Endothelial cell of umbilical vein (primary cell): Measurements from ENCODE around the gene RPL21. TPM values are rescaled to one million over a fixed set of nuclear protein-coding genes. Genes with fewer than 3 reads are reported as not detected.

Experiments used
- BruUV-seq: library from RNA; stranded (reverse); fragments of 400-500 nt; replicated peaks from 2 replicates; lab custom pipeline; 2021; lab: Mats Ljungman, UMichigan
- CTCF ChIA-PET: fragments of 300-600, 350-600 bp; sonication (Branson Sonifier 250); formaldehyde crosslinking; loops from one replicate; lab custom pipeline; 2021; ENCODE audit warnings: antibody characterized with exemption, inconsistent platforms; lab: Charles Lee
- POLR2A ChIA-PET: fragments of 300-600, 350-600 bp; sonication (Branson Sonifier 250); formaldehyde crosslinking; loops from one replicate; lab custom pipeline; 2021; ENCODE audit warnings: antibody characterized with exemption, inconsistent platforms; lab: Charles Lee
- DNase-seq: peaks from one replicate; pipeline ENCODE4 v3.0.0-alpha.2; 2011; ENCODE audit warnings: low read depth, low spot score
- FAIRE-seq: peaks from 2 replicates; lab custom pipeline; 2011; peaks lifted over from hg19 to GRCh38; lab: Jason Lieb, UNC
- H2AFZ ChIP-seq: 2 replicates; pipeline ENCODE4 v1.6.0; 2012; ENCODE audit warnings: low read depth, low read length, control low read depth, inconsistent platforms
- H3K27ac ChIP-seq: 2 replicates; pipeline ENCODE4 v1.5.1; 2011; ENCODE audit warnings: low read depth, mild to moderate bottlenecking, control low read depth, low read length, moderate library complexity; ENCODE audit not compliant: insufficient read depth
- H3K27me3 ChIP-seq, 2 experiments: 2 replicates each; pipeline versions ENCODE4 v1.6.0 to v1.6.1; 2011; ENCODE audit warnings: low read length in 2 of 2, mixed read lengths in 1 of 2; ENCODE audit not compliant: control insufficient read depth in 2 of 2, insufficient read depth in 2 of 2
- H3K36me3 ChIP-seq, 2 experiments: 2 replicates in 1 of 2; 3 replicates in 1 of 2; pipeline ENCODE4 v1.5.1; 2011; ENCODE audit warnings: low read length in 2 of 2, mild to moderate bottlenecking in 1 of 2, moderate library complexity in 1 of 2; ENCODE audit not compliant: control insufficient read depth in 2 of 2, insufficient read depth in 2 of 2; ENCODE audit errors: extremely low read depth in 1 of 2
- H3K4me1 ChIP-seq: 3 replicates; pipeline ENCODE4 v1.5.1; 2011; ENCODE audit warnings: mild to moderate bottlenecking, low read length; ENCODE audit not compliant: control insufficient read depth, insufficient read depth; ENCODE audit errors: extremely low read depth
- H3K4me2 ChIP-seq: 2 replicates; pipeline ENCODE4 v1.6.1; 2011; ENCODE audit warnings: low read length, control low read depth, mixed read lengths; ENCODE audit not compliant: insufficient read depth
- H3K4me3 ChIP-seq, 3 experiments: fragments of 200-600 bp in 1 of 3; sonication (generic), shearing (Covaris generic) in 1 of 3; replicated peaks in 1 of 3; 2 replicates each; pipeline ENCODE4 v1.5.1; 2011 to 2016; ENCODE audit warnings: control low read depth in 3 of 3, low read length in 3 of 3, mild to moderate bottlenecking in 2 of 3, inconsistent platforms in 1 of 3, low read depth in 1 of 3, moderate library complexity in 1 of 3; ENCODE audit not compliant: insufficient read depth in 1 of 3
- H3K79me2 ChIP-seq: 2 replicates; pipeline ENCODE4 v1.6.0; 2012; ENCODE audit warnings: low read length, inconsistent platforms; ENCODE audit not compliant: control insufficient read depth, insufficient read depth
- H3K9ac ChIP-seq: replicated peaks from 2 replicates; pipeline ENCODE3; 2011; ENCODE audit warnings: low read length, control low read depth; ENCODE audit not compliant: insufficient read depth; ENCODE audit errors: extremely low read depth
- H3K9me1 ChIP-seq: replicated peaks from 3 replicates; pipeline ENCODE4 v1.6.0; 2011; ENCODE audit warnings: mild to moderate bottlenecking, low read length; ENCODE audit not compliant: control insufficient read depth, insufficient read depth; ENCODE audit errors: extremely low read depth
- H3K9me3 ChIP-seq: replicated peaks from 2 replicates; pipeline ENCODE4 v1.5.1; 2012; ENCODE audit warnings: low read length, inconsistent platforms; ENCODE audit not compliant: control insufficient read depth, insufficient read depth
- H4K20me1 ChIP-seq: replicated peaks from 2 replicates; pipeline ENCODE3; 2011; ENCODE audit warnings: mild to moderate bottlenecking, low read length; ENCODE audit not compliant: control insufficient read depth, insufficient read depth; ENCODE audit errors: extremely low read depth
- CTCF ChIP-seq, 2 donors: IDR thresholded peaks; 1 replicate in 1 of 2; 2 replicates in 1 of 2; pipeline ENCODE4 v1.5.1; 2011; ENCODE audit warnings: low read length in 2 of 2, mild to moderate bottlenecking in 2 of 2, moderate library complexity in 2 of 2, control low read depth in 1 of 2, inconsistent platforms in 1 of 2, low read depth in 1 of 2; ENCODE audit not compliant: insufficient read depth in 1 of 2; ENCODE audit errors: extremely low read depth in 1 of 2
- EZH2 ChIP-seq: IDR thresholded peaks from 2 replicates; pipeline ENCODE4 v1.6.1; 2012; ENCODE audit warnings: borderline replicate concordance, low read depth, mild to moderate bottlenecking, moderate library complexity, low read length, inconsistent platforms; ENCODE audit not compliant: severe bottlenecking
- FOS ChIP-seq: IDR thresholded peaks from 2 replicates; pipeline ENCODE4 v1.6.1; 2011; ENCODE audit warnings: mild to moderate bottlenecking, low read length, moderate library complexity, borderline replicate concordance; ENCODE audit not compliant: insufficient read depth
- GATA2 ChIP-seq: IDR thresholded peaks from 2 replicates; pipeline ENCODE4 v1.7.0; 2011; ENCODE audit warnings: low read depth, mild to moderate bottlenecking, moderate library complexity, mixed read lengths, low read length; ENCODE audit not compliant: insufficient read length, insufficient read depth
- JUN ChIP-seq: IDR thresholded peaks from 2 replicates; pipeline ENCODE4 v1.6.1; 2011; ENCODE audit warnings: borderline replicate concordance, low read depth; ENCODE audit not compliant: insufficient read length, insufficient read depth
- MYC ChIP-seq: IDR thresholded peaks from one replicate; pipeline ENCODE4 v1.6.1; 2011; ENCODE audit warnings: mild to moderate bottlenecking, low read depth, low read length
- POLR2A ChIP-seq: IDR thresholded peaks from 2 replicates; pipeline ENCODE4 v1.6.1; 2012; ENCODE audit warnings: low read depth, mild to moderate bottlenecking, control low read depth, low read length
- POLR2AphosphoS5 ChIP-seq: IDR thresholded peaks from 2 replicates; pipeline ENCODE4 v1.6.1; 2012; ENCODE audit warnings: low read depth, mild to moderate bottlenecking, control low read depth, low read length, moderate library complexity; ENCODE audit not compliant: insufficient read depth
- dilution Hi-C: fragments of 300-500 bp; cut with MboI; formaldehyde crosslinking; loops from one replicate; pipeline ENCODE4 v1.15.0; 2019; ENCODE audit warnings: low sequenced_read_pairs; ENCODE audit not compliant: extremely low pct_ligation_motif_present
- intact Hi-C: fragments of 100-400 bp; cut with micrococcal nuclease; formaldehyde crosslinking; loops from one replicate; pipeline ENCODE4 v1.10.0; 2022
- polyA plus RNA-seq, 4 experiments: library from polyadenylated mRNA; depleted of rRNA in 3 of 4; stranded (reverse) in 3 of 4; unstranded in 1 of 4; fragments of >200 nt; gene quantifications; 2 replicates each; pipeline versions ENCODE4 v1.2.1 to v1.2.3, GENCODE V29; 2011 to 2012; ENCODE audit warnings: missing spikeins in 1 of 4
- total RNA-seq: library from RNA; stranded (reverse); gene quantifications from 2 replicates; pipeline ENCODE4 v1.2.3, GENCODE V29; 2021
- TF ChIP-seq, protein P1 (sequence below): IDR thresholded peaks from 2 replicates; pipeline ENCODE4 v1.6.1; 2011; ENCODE audit not compliant: insufficient read depth, insufficient read length

Gene RPL21
- total and polyA plus RNA-seq, 2 donors (not counting 3 experiments of a cell fraction or from before 2014, with no cell fraction given): 585 to 871 TPM

GRCh38 chr13:27289011-27289665, 37.8 kb downstream of the RPL21 start:
- Histone ChIP-seq H3K4me2 (no peak overlapping the region), H3K9ac (no peak overlapping the region), H3K27ac (no peak overlapping the region), H3K27me3 (peaks cover 0 to 7% of the 10 kb centered on the region in 2 experiments), H4K20me1 (no peaks in the 10 kb centered on the region), H3K4me3 (no peak overlapping the region), H2AFZ (no peak overlapping the region), H3K79me2 (no peaks in the 10 kb centered on the region), H3K9me1 (no peaks in the 10 kb centered on the region), H3K9me3 (no peaks in the 10 kb centered on the region), H3K4me1 (no peaks in the 10 kb centered on the region), H3K36me3 (no peaks in the 10 kb centered on the region)
- intact Hi-C loops (no loop called here), dilution Hi-C loops (no loop called here)
- ChIA-PET CTCF (no interaction called here), POLR2A (no interaction called here)
- FAIRE-seq: no peak
- no TSS peak for BruUV-seq
- no peak for DNase-seq
- TF ChIP-seq GATA2 (no peak), EZH2 (no peak)

- BruUV-seq: no TSS peak
- Histone ChIP-seq H3K4me1 (no peaks in the 10 kb centered on the region), H3K79me2 (no peaks in the 10 kb centered on the region), H4K20me1 (no peaks in the 10 kb centered on the region), H3K9ac (no peak overlapping the region), H3K36me3 (no peaks in the 10 kb centered on the region), H3K9me3 (no peaks in the 10 kb centered on the region), H3K9me1 (no peaks in the 10 kb centered on the region), H3K4me3 (no peak overlapping the region), H3K4me2 (no peak overlapping the region), H3K27ac (no peak overlapping the region), H3K27me3 (peaks cover 4 to 7% of the 10 kb centered on the region in 2 experiments), H2AFZ (no peak overlapping the region)
- no peak for DNase-seq
- dilution Hi-C loops (no loop called here), intact Hi-C loops (no loop called here)
- no peak for FAIRE-seq
- TF ChIP-seq JUN: no peak
- no peak for TF ChIP-seq GATA2
- no peak for TF ChIP-seq POLR2A
- TF ChIP-seq, protein P1, sequence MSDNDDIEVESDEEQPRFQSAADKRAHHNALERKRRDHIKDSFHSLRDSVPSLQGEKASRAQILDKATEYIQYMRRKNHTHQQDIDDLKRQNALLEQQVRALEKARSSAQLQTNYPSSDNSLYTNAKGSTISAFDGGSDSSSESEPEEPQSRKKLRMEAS: no peak
- TF ChIP-seq EZH2: no peak
- TF ChIP-seq CTCF (IDR thresholded peaks at IDR 0.05; ENCODE audit: extremely low read depth in 1 of 2, insufficient read depth in 1 of 2, low read depth in 1 of 2, low read length in 2 of 2): no peak
- no peak for TF ChIP-seq POLR2AphosphoS5
- no peak for TF ChIP-seq FOS
- TF ChIP-seq MYC: no peak
- CTCF ChIA-PET: no interaction called here
- POLR2A ChIA-PET: no interaction called here
Observed at GRCh38 chr13:27290715-27291114, 39.4 kb downstream of the RPL21 start.
